CD8-positive, alpha-beta memory T cell (primary cell): Measurements from ENCODE around the gene DCTN2. TPM values are rescaled to one million over a fixed set of nuclear protein-coding genes. Genes with fewer than 3 reads are reported as not detected.
A peak's percentile ranks its signal among the peaks of the same experiment; 100 is the strongest.
"Not testable (repeated sequence)": the region's sequence is repeated elsewhere in the genome, so short reads cannot be mapped to it uniquely, and the experiment has no call there.

Experiments
- CTCF ChIA-PET: fragments of 350-600 bp; sonication (Branson Sonifier 250); formaldehyde crosslinking; loops from one replicate; lab custom pipeline; 2021; ENCODE audit warnings: antibody characterized with exemption; lab: Charles Lee
- POLR2A ChIA-PET: fragments of 350-600 bp; sonication (Branson Sonifier 250); formaldehyde crosslinking; loops from one replicate; lab custom pipeline; 2021; ENCODE audit warnings: antibody characterized with exemption; lab: Charles Lee
- DNase-seq, 5 donors: peaks; one replicate each; pipeline versions ENCODE4 v3.0.0 to v3.0.0-alpha.2; 2020 to 2022; ENCODE audit warnings: mixed read lengths in 1 of 5
- H3K27ac ChIP-seq: one replicate; pipeline ENCODE4 v1.7.0; 2013; ENCODE audit warnings: low read depth, mild to moderate bottlenecking, low read length, moderate library complexity
- H3K27me3 ChIP-seq: 2 replicates; pipeline ENCODE4 v1.7.0; 2013; ENCODE audit warnings: low read length, mild to moderate bottlenecking; ENCODE audit not compliant: insufficient read depth, poor library complexity, severe bottlenecking
- H3K36me3 ChIP-seq: 2 replicates; pipeline ENCODE4 v1.7.0; 2013; ENCODE audit warnings: mild to moderate bottlenecking, low read length, moderate library complexity; ENCODE audit not compliant: insufficient read depth
- H3K4me1 ChIP-seq: 2 replicates; pipeline ENCODE4 v1.7.0; 2013; ENCODE audit warnings: mild to moderate bottlenecking, low read length, moderate library complexity; ENCODE audit not compliant: insufficient read depth
- H3K4me3 ChIP-seq: 2 replicates; pipeline ENCODE4 v1.7.0; 2013; ENCODE audit warnings: mild to moderate bottlenecking, low read length
- H3K9me3 ChIP-seq: 2 replicates; pipeline ENCODE4 v1.7.0; 2013; ENCODE audit warnings: mild to moderate bottlenecking, low read length
- H3K27ac Mint-ChIP-seq, 8 donors: one replicate each; pipeline ENCODE4 v1.8.0; 2020 to 2021; ENCODE audit warnings: mixed read lengths in 8 of 8, mild to moderate bottlenecking in 6 of 8, inconsistent platforms in 3 of 8, moderate library complexity in 3 of 8
- H3K27me3 Mint-ChIP-seq, 2 donors: one replicate each; pipeline ENCODE4 v1.8.0; 2020 to 2021; ENCODE audit warnings: mixed read lengths in 2 of 2, mild to moderate bottlenecking in 1 of 2, moderate library complexity in 1 of 2
- H3K36me3 Mint-ChIP-seq, 3 donors: one replicate each; pipeline ENCODE4 v1.8.0; 2020 to 2021; ENCODE audit warnings: mixed read lengths in 3 of 3, inconsistent platforms in 1 of 3, mild to moderate bottlenecking in 1 of 3
- H3K4me1 Mint-ChIP-seq, 3 donors: one replicate each; pipeline ENCODE4 v1.8.0; 2020 to 2021; ENCODE audit warnings: mixed read lengths in 3 of 3, inconsistent platforms in 1 of 3, mild to moderate bottlenecking in 1 of 3
- H3K4me3 Mint-ChIP-seq, 7 donors: one replicate each; pipeline ENCODE4 v1.8.0; 2020 to 2021; ENCODE audit warnings: mixed read lengths in 7 of 7, mild to moderate bottlenecking in 6 of 7, moderate library complexity in 4 of 7, inconsistent platforms in 2 of 7
- H3K9me3 Mint-ChIP-seq, 5 donors: one replicate each; pipeline ENCODE4 v1.8.0; 2020 to 2022; ENCODE audit warnings: mixed read lengths in 5 of 5, mild to moderate bottlenecking in 3 of 5, moderate library complexity in 2 of 5, inconsistent platforms in 1 of 5
- polyA plus RNA-seq: library from polyadenylated mRNA; unstranded; fragments of 300-500 nt; fragmentation: Illumina TruSeq; gene quantifications from one replicate; pipeline ENCODE4 v1.2.3, GENCODE V29; 2021
- total RNA-seq, 2 experiments: library from RNA; stranded (reverse); gene quantifications; one replicate each; pipeline ENCODE4 v1.2.3, GENCODE V29; 2021

Gene DCTN2
- total and polyA plus RNA-seq, 3 experiments from 2014 or later: 80.8 to 99.3 (median 98.7) TPM

- H3K4me3 ChIP-seq, H3K27me3 ChIP-seq, DNase-seq, H3K36me3 ChIP-seq, H3K9me3 Mint-ChIP-seq, CTCF ChIA-PET, H3K9me3 ChIP-seq, H3K27ac Mint-ChIP-seq, H3K27me3 Mint-ChIP-seq, H3K27ac ChIP-seq: not testable (repeated sequence)
- peaks cover 0 to 15% (median 0%) of the 10 kb centered on the region in 3 donors for H3K36me3 Mint-ChIP-seq
- POLR2A ChIA-PET: interaction anchor here (0.7 kb wide), 1 partner anchor 1645 kb away, joined by 5 read pairs; no protein-coding TSS in a partner anchor
- H3K4me1 ChIP-seq: peaks cover 26% of the 10 kb centered on the region
- peak overlapping the region in 1 of 7 donors; percentile 42 for H3K4me3 Mint-ChIP-seq
- H3K4me1 Mint-ChIP-seq: peaks cover 29 to 36% (median 35%) of the 10 kb centered on the region in 3 donors
These were observed 42.1 kb upstream of the DCTN2 start for GRCh38 chr12:57588951-57589610.

GRCh38 chr12:57586832-57587429 is 39.9 kb upstream of the DCTN2 start:
- ChIA-PET CTCF (no interaction called here), POLR2A (no interaction called here)
- Mint-ChIP-seq H3K9me3 (no peaks in the 10 kb centered on the region), H3K4me3 (no peak overlapping the region), H3K4me1 (peaks cover 17 to 22% (median 19%) of the 10 kb centered on the region in 3 donors), H3K27ac (no peak overlapping the region), H3K27me3 (peaks cover 7 to 14% of the 10 kb centered on the region in 2 donors), H3K36me3 (peaks cover 0 to 7% (median 1%) of the 10 kb centered on the region in 3 donors)
- Histone ChIP-seq H3K27me3 (no peaks in the 10 kb centered on the region), H3K9me3 (no peaks in the 10 kb centered on the region), H3K36me3 (no peaks in the 10 kb centered on the region), H3K4me1 (peaks cover 14% of the 10 kb centered on the region), H3K4me3 (no peak overlapping the region), H3K27ac (no peak overlapping the region)
- DNase-seq: no peak

DNA sequence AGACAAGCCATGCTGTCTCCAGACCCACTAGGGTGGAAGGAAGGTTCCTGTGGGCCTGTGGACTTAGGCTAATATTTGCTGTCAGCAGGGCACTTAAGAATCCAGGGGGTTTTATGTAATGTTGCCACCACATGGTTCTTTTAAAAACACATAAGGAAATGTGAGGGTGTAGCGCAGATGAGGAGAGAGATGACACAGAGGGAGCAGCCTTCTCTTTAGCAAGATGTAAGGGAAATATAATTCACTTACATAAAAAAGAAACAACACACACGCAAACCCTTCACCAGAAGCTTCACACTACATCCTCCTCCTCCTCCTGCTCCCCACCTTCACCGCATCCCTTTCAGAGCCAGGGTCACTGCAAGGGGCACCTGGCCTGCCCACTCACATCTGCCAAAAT is 39.1 kb upstream of the DCTN2 start:
- peaks cover 12 to 15% (median 13%) of the 10 kb centered on the region in 3 donors for H3K4me1 Mint-ChIP-seq
- no peaks in the 10 kb centered on the region for H3K9me3 Mint-ChIP-seq
- Histone ChIP-seq H3K27ac (no peak overlapping the region), H3K4me1 (peaks cover 7% of the 10 kb centered on the region), H3K27me3 (no peaks in the 10 kb centered on the region), H3K4me3 (no peak overlapping the region), H3K36me3 (no peaks in the 10 kb centered on the region), H3K9me3 (no peaks in the 10 kb centered on the region)
- H3K27me3 Mint-ChIP-seq: peaks cover 7 to 14% of the 10 kb centered on the region in 2 donors
- H3K27ac Mint-ChIP-seq: peak overlapping the region in 1 of 8 donors; percentile 15
- H3K4me3 Mint-ChIP-seq: no peak overlapping the region
- POLR2A ChIA-PET: no interaction called here
- CTCF ChIA-PET: interaction anchor here (2.7 to 7.0 kb wide), 3 partner anchors 34 to 127 kb away, joined by 11 to 85 read pairs (median 35); partner anchors contain the start of genes B4GALNT1 and GLI1
- no peak for DNase-seq
- H3K36me3 Mint-ChIP-seq: peaks cover 0 to 4% (median 1%) of the 10 kb centered on the region in 3 donors

DNA sequence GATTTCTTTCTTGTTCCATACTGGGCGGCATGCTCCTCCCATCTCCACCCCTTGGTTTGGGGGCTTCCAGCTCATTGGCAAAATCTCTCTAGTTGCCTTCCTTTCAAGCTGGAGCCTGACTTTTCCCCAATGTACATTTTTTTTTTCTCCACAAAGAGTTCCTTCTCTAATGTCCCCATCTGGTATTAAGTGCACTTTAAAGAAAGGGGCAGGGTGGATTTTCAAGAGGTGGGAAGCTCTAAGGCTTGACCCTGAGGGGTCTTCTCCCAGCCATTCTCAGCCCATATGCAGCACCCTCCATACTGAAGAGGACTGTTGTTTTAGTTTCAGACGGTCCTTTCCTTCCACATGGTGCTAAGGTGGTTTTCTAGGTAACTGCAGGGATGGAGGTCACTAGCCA is 38.2 kb upstream of the DCTN2 start:
- Mint-ChIP-seq H3K4me1 (peaks cover 5 to 7% (median 6%) of the 10 kb centered on the region in 3 donors), H3K4me3 (no peak overlapping the region), H3K27ac (peak overlapping the region in 1 of 8 donors; percentile 37), H3K27me3 (peaks cover 6 to 14% of the 10 kb centered on the region in 2 donors), H3K9me3 (no peaks in the 10 kb centered on the region), H3K36me3 (peaks cover 0 to 1% (median 0%) of the 10 kb centered on the region in 3 donors)
- no peak for DNase-seq
- H3K9me3 ChIP-seq: no peaks in the 10 kb centered on the region
- no peaks in the 10 kb centered on the region for H3K27me3 ChIP-seq
- no peaks in the 10 kb centered on the region for H3K36me3 ChIP-seq
- CTCF ChIA-PET: interaction anchor here (1.1 to 7.0 kb wide), 8 partner anchors 8 to 126 kb away, joined by 3 to 85 read pairs (median 8); partner anchors contain the start of genes B4GALNT1 and GLI1
- POLR2A ChIA-PET: no interaction called here
- no peak overlapping the region for H3K4me3 ChIP-seq
- peaks cover under 1% of the 10 kb centered on the region for H3K4me1 ChIP-seq
- no peak overlapping the region for H3K27ac ChIP-seq

DNA sequence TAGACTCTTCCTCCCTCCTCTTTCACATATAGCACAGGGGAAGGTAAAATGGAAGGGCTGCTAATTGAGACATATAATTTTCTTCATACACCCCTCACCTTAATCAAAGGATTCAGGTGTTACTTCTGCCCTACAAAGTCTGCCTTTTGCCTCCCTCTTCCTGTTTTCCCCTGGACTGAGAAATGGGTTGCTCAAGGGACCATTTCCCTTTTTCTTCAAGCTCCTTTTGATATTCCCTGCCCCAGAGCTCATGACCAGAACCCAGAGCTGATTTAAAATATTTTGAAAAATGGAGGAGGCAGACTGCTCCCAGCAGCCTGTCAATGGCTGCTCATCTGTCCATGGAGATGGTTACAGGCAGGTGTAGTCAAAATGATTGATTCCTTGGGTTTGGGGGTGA is 37.7 kb upstream of the DCTN2 start:
- no peak overlapping the region for H3K4me3 ChIP-seq
- H3K4me1 ChIP-seq: no peaks in the 10 kb centered on the region
- no peak overlapping the region for H3K4me3 Mint-ChIP-seq
- H3K9me3 ChIP-seq: no peaks in the 10 kb centered on the region
- H3K36me3 Mint-ChIP-seq: peaks cover 0 to 1% (median 0%) of the 10 kb centered on the region in 3 donors
- ChIA-PET POLR2A (no interaction called here), CTCF (interaction anchor here (1.1 to 7.0 kb wide), 12 partner anchors 9 to 160 kb away, joined by 3 to 85 read pairs (median 6); partner anchors contain the start of genes B4GALNT1, GLI1 and TSPAN31)
- H3K27ac Mint-ChIP-seq: peak overlapping the region in 2 of 8 donors; percentile 37 to 89
- no peaks in the 10 kb centered on the region for H3K36me3 ChIP-seq
- no peaks in the 10 kb centered on the region for H3K27me3 ChIP-seq
- H3K9me3 Mint-ChIP-seq: no peaks in the 10 kb centered on the region
- no peak for DNase-seq
- H3K4me1 Mint-ChIP-seq: peaks cover 5 to 7% (median 5%) of the 10 kb centered on the region in 3 donors
- H3K27ac ChIP-seq: no peak overlapping the region
- peaks cover 6 to 14% of the 10 kb centered on the region in 2 donors for H3K27me3 Mint-ChIP-seq

GRCh38 chr12:57584050-57584449 is 37.1 kb upstream of the DCTN2 start:
- Histone ChIP-seq H3K27me3 (no peaks in the 10 kb centered on the region), H3K4me1 (no peaks in the 10 kb centered on the region), H3K36me3 (no peaks in the 10 kb centered on the region), H3K9me3 (no peaks in the 10 kb centered on the region), H3K4me3 (no peak overlapping the region), H3K27ac (no peak overlapping the region)
- Mint-ChIP-seq H3K9me3 (no peaks in the 10 kb centered on the region), H3K4me1 (peaks cover 5 to 7% (median 5%) of the 10 kb centered on the region in 3 donors), H3K4me3 (no peak overlapping the region), H3K27ac (peak overlapping the region in 2 of 8 donors; percentile 30 to 69), H3K27me3 (peaks cover 6 to 14% of the 10 kb centered on the region in 2 donors), H3K36me3 (peaks cover 0 to 1% (median 0%) of the 10 kb centered on the region in 3 donors)
- POLR2A ChIA-PET: interaction anchor here (0.5 kb wide), 1 partner anchor 139 kb away, joined by 4 read pairs; no protein-coding TSS in a partner anchor
- CTCF ChIA-PET: interaction anchor here (1.0 to 7.0 kb wide), 24 partner anchors 9 to 161 kb away, joined by 3 to 85 read pairs (median 8); partner anchors contain the start of genes B4GALNT1, GLI1 and TSPAN31
- no peak for DNase-seq

DNA sequence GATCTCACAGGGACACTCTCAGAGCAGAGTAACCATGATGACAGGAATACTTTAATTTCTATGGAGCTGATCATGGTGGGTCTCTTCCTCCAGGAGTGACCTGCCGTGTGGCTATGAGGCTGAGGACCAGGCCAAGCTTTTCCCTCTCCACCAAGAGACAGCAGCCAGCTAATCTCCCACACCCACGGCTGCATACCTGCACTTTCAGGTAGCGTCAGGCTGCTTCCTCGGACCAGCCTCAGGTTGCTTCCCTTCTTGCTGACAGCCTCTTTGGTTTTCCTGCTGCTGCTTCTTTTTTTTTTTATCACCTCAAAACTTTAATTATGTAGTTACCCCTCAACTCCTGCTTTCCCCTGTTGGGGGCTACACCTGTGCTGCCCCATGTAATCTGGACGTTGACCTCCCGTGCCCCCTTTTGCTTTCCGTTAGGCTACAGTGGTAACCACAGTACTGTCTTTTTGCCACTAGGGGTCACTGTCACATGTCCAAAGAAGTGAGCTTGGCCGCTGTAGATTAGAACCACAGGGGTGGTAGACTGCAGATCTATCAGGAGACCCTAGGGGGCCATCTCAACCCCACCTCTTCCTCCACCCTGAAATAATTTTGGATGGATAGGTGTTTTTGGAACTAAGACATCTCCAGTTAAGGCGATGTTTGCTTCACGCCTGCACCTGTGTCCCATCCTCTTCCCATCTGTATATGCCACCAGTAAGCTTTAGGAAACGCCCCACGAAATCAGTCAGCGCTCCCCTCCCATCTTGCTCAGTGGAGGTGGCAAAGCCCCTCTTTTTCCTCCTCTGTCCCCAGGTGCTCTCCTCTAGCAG is 36.2 kb upstream of the DCTN2 start:
- Histone ChIP-seq H3K4me3 (no peak overlapping the region), H3K36me3 (no peaks in the 10 kb centered on the region), H3K9me3 (no peaks in the 10 kb centered on the region), H3K4me1 (no peaks in the 10 kb centered on the region), H3K27ac (no peak overlapping the region), H3K27me3 (no peaks in the 10 kb centered on the region)
- Mint-ChIP-seq H3K27me3 (peaks cover 6 to 14% of the 10 kb centered on the region in 2 donors), H3K4me3 (peak overlapping the region in 2 of 7 donors; percentile 4 to 82), H3K4me1 (peaks cover 5 to 7% (median 5%) of the 10 kb centered on the region in 3 donors), H3K9me3 (no peaks in the 10 kb centered on the region), H3K36me3 (peaks cover 0 to 1% (median 0%) of the 10 kb centered on the region in 3 donors), H3K27ac (peak overlapping the region in 6 of 8 donors; percentile 26 to 92 (median 82))
- ChIA-PET CTCF (interaction anchor here (0.6 to 7.0 kb wide), 30 partner anchors 9 to 162 kb away, joined by 3 to 85 read pairs (median 7); partner anchors contain the start of genes ARHGEF25, B4GALNT1, DTX3 and GLI1), POLR2A (interaction anchor here (0.7 kb wide), 1 partner anchor 111 kb away, joined by 3 read pairs; the partner anchor contains the start of gene OS9)
- DNase-seq: peak; percentile 49 to 82 (median 75)
